IMR-90 (cell line): ENCODE results near the gene RNF212. TPM values are rescaled to one million over a fixed set of nuclear protein-coding genes. Genes with fewer than 3 reads are reported as not detected.

Experiments
- ATAC-seq: fragments of 200-7000 bp; cut with Tn5 transposase; 2 replicates; pipeline ENCODE4 v1.9.1; 2020; ENCODE audit warnings: low read depth, mild to moderate bottlenecking, moderate library complexity
- BruUV-seq: library from RNA; stranded (reverse); fragments of 400-500 nt; replicated peaks from 2 replicates; lab custom pipeline; 2021; lab: Mats Ljungman, UMichigan
- CTCF ChIA-PET: fragments of 300-600 bp; formaldehyde crosslinking; extraction: SDS; loops from one replicate; lab custom pipeline; 2021; ENCODE audit warnings: antibody characterized with exemption; lab: Yijun Ruan, JAX
- POLR2A ChIA-PET: fragments of 300-600 bp; sonication (Branson Sonifier 250); formaldehyde crosslinking; loops from one replicate; lab custom pipeline; 2022; ENCODE audit warnings: antibody characterized with exemption; ENCODE audit not compliant: unreplicated experiment; lab: Charles Lee
- DNase-seq: peaks from one replicate; pipeline ENCODE4 v3.0.0; 2013
- H2AFZ ChIP-seq: replicated peaks from 2 replicates; pipeline ENCODE3; 2013; ENCODE audit warnings: low read length, mild to moderate bottlenecking; ENCODE audit not compliant: poor library complexity
- H2AK5ac ChIP-seq: 2 replicates; pipeline ENCODE4 v1.6.1; 2013; ENCODE audit warnings: low read depth, low read length, inconsistent platforms
- H2AK9ac ChIP-seq: replicated peaks from 2 replicates; pipeline ENCODE3; 2013; ENCODE audit warnings: mild to moderate bottlenecking, low read depth, low read length, moderate library complexity; ENCODE audit not compliant: poor library complexity
- H2BK120ac ChIP-seq: 2 replicates; pipeline ENCODE4 v1.6.1; 2013; ENCODE audit warnings: low read depth, low read length, inconsistent platforms
- H2BK15ac ChIP-seq: 3 replicates; pipeline ENCODE4 v1.6.1; 2013; ENCODE audit warnings: low read depth, low read length, inconsistent platforms
- H2BK20ac ChIP-seq: 2 replicates; pipeline ENCODE4 v1.6.1; 2013; ENCODE audit warnings: low read depth, mild to moderate bottlenecking, inconsistent platforms, low read length, moderate library complexity
- H2BK5ac ChIP-seq: 2 replicates; pipeline ENCODE4 v1.6.1; 2013; ENCODE audit warnings: mild to moderate bottlenecking, low read depth, low read length, inconsistent platforms; ENCODE audit not compliant: poor library complexity, severe bottlenecking
- H3K14ac ChIP-seq: replicated peaks from 2 replicates; pipeline ENCODE4 v1.6.1; 2013; ENCODE audit warnings: low read depth, low read length, inconsistent platforms
- H3K18ac ChIP-seq: 2 replicates; pipeline ENCODE4 v1.6.1; 2013; ENCODE audit warnings: low read depth, low read length, control low read depth
- H3K23ac ChIP-seq: 2 replicates; pipeline ENCODE4 v1.6.1; 2013; ENCODE audit warnings: low read depth, low read length, inconsistent platforms
- H3K27ac ChIP-seq: 2 replicates; pipeline ENCODE4 v1.5.1; 2013; ENCODE audit warnings: mild to moderate bottlenecking, control low read depth, low read length; ENCODE audit not compliant: insufficient read depth
- H3K27me3 ChIP-seq: 2 replicates; pipeline ENCODE4 v1.6.1; 2013; ENCODE audit warnings: low read length; ENCODE audit not compliant: control insufficient read depth, insufficient read depth
- H3K36me3 ChIP-seq: 2 replicates; pipeline ENCODE4 v1.6.1; 2013; ENCODE audit warnings: low read length, mixed read lengths; ENCODE audit not compliant: control insufficient read depth, insufficient read depth
- H3K4ac ChIP-seq: 2 replicates; pipeline ENCODE4 v1.6.1; 2013; ENCODE audit warnings: low read depth, low read length, inconsistent platforms
- H3K4me1 ChIP-seq: 2 replicates; pipeline ENCODE4 v1.6.1; 2013; ENCODE audit warnings: low read length, mixed read lengths; ENCODE audit not compliant: control insufficient read depth, insufficient read depth
- H3K4me2 ChIP-seq: 2 replicates; pipeline ENCODE4 v1.6.1; 2013; ENCODE audit warnings: low read depth, mild to moderate bottlenecking, control low read depth, low read length, moderate library complexity
- H3K4me3 ChIP-seq: 2 replicates; pipeline ENCODE4 v1.5.1; 2013; ENCODE audit warnings: low read depth, mild to moderate bottlenecking, control low read depth, low read length, moderate library complexity; ENCODE audit not compliant: insufficient read depth
- H3K56ac ChIP-seq: 2 replicates; pipeline ENCODE4 v1.6.1; 2013; ENCODE audit warnings: low read length, inconsistent platforms; ENCODE audit not compliant: insufficient read depth; ENCODE audit errors: extremely low read depth
- H3K79me1 ChIP-seq, 2 experiments: 2 replicates each; pipeline ENCODE4 v1.6.1; 2013; ENCODE audit warnings: low read length in 2 of 2, inconsistent platforms in 1 of 2, low read depth in 1 of 2
- H3K9ac ChIP-seq: 2 replicates; pipeline ENCODE4 v1.6.1; 2013; ENCODE audit warnings: low read depth, low read length, control low read depth
- H3K9me1 ChIP-seq: 2 replicates; pipeline ENCODE4 v1.6.1; 2013; ENCODE audit warnings: low read length, inconsistent platforms; ENCODE audit not compliant: insufficient read depth
- H3K9me3 ChIP-seq: 2 replicates; pipeline ENCODE4 v1.6.1; 2013; ENCODE audit warnings: low read length; ENCODE audit not compliant: control insufficient read depth, insufficient read depth
- H4K20me1 ChIP-seq: 2 replicates; pipeline ENCODE4 v1.6.1; 2013; ENCODE audit warnings: low read length, inconsistent platforms; ENCODE audit not compliant: insufficient read depth
- H4K5ac ChIP-seq: 2 replicates; pipeline ENCODE4 v1.6.1; 2013; ENCODE audit warnings: mild to moderate bottlenecking, low read depth, low read length, control low read depth
- H4K8ac ChIP-seq, 2 experiments: 2 replicates each; pipeline ENCODE4 v1.6.1; 2013; ENCODE audit warnings: low read depth in 2 of 2, low read length in 2 of 2, control low read depth in 1 of 2, inconsistent platforms in 1 of 2
- H4K91ac ChIP-seq: 2 replicates; pipeline ENCODE4 v1.6.1; 2013; ENCODE audit warnings: low read depth, low read length, inconsistent platforms; ENCODE audit not compliant: insufficient read depth
- ELK1 ChIP-seq: fragments of 150-350 bp; IDR thresholded peaks from 2 replicates; pipeline ENCODE4 v1.6.1; 2016; ENCODE audit warnings: low read depth, mild to moderate bottlenecking, low read length, moderate library complexity, borderline replicate concordance
- NFE2L2 ChIP-seq: fragments of 150-350 bp; IDR thresholded peaks from 2 replicates; pipeline ENCODE4 v1.6.1; 2016; ENCODE audit warnings: low read depth, mild to moderate bottlenecking, low read length
- WGBS, 2 experiments: methylation state at CpG; one replicate each; pipeline versions ENCODE4 v1.1.5 to v1.1.7; 2013; ENCODE audit warnings: missing lambda C conversion rate in 2 of 2; ENCODE audit not compliant: insufficient read length in 1 of 2; ENCODE audit errors: extremely low coverage in 2 of 2; 5-methylcytosine and 5-hydroxymethylcytosine counted together
- dilution Hi-C: fragments of 300-500 bp; cut with HindIII; formaldehyde crosslinking; loops from one replicate; pipeline ENCODE4 v1.14.3; 2018; ENCODE audit warnings: low sequenced_read_pairs; ENCODE audit not compliant: unreplicated experiment
- in situ Hi-C: fragments of 300-500 bp; cut with MboI; formaldehyde crosslinking; loops from 3 replicates; pipeline ENCODE4 v1.14.3; 2019; ENCODE audit warnings: low sequenced_read_pairs, inconsistent platforms, mixed read lengths
- intact Hi-C: fragments of 100-400 bp; cut with micrococcal nuclease; formaldehyde crosslinking; loops from 2 replicates; pipeline ENCODE4 v1.10.0; 2022
- polyA plus RNA-seq, 3 experiments: library from polyadenylated mRNA; depleted of rRNA; stranded (reverse); fragments of >200 nt; gene quantifications; 2 replicates each; pipeline ENCODE4 v1.2.3, GENCODE V29; 2012; ENCODE audit warnings: low replicate concordance in 1 of 3
- total RNA-seq: library from RNA; depleted of rRNA; stranded (reverse); fragments of >200 nt; gene quantifications from 2 replicates; pipeline ENCODE4 v1.2.3, GENCODE V29; 2012

The RNF212 gene
- total and polyA plus RNA-seq, 2 of the 4 experiments (the other 2 are of a cell fraction), result under 0.01 to 0.51 TPM

- no peak for TF ChIP-seq ELK1
These were observed 21.8 kb downstream of the RNF212 start (continued) for GRCh38 chr4:1091561-1091995.

GRCh38 chr4:1090465-1091440 lies 22.6 kb downstream of the RNF212 start:
- H3K4ac ChIP-seq, result no peak overlapping the region
- H4K5ac ChIP-seq, result no peak overlapping the region
- no peak overlapping the region for H4K91ac ChIP-seq
- intact Hi-C loops, result no loop called here
- no peak overlapping the region for H2BK120ac ChIP-seq
- ATAC-seq (no peak), DNase-seq (no peak)
- no peak overlapping the region for H2BK5ac ChIP-seq
- ChIA-PET CTCF (no interaction called here), POLR2A (no interaction called here)
- no peak overlapping the region for H3K23ac ChIP-seq
- no peaks in the 10 kb centered on the region for H3K9me1 ChIP-seq
- H3K9ac ChIP-seq, result no peak overlapping the region
- dilution Hi-C loops, result no loop called here
- H3K4me1 ChIP-seq, result no peaks in the 10 kb centered on the region
- no peak for TF ChIP-seq ELK1
- no peak for TF ChIP-seq NFE2L2
- no peaks in the 10 kb centered on the region for H3K36me3 ChIP-seq
- H2BK15ac ChIP-seq, result no peak overlapping the region
- no peak overlapping the region for H2AK5ac ChIP-seq
- no peak overlapping the region for H2BK20ac ChIP-seq
- H3K4me2 ChIP-seq, result no peak overlapping the region
- no peaks in the 10 kb centered on the region for H4K20me1 ChIP-seq
- H3K9me3 ChIP-seq, result peaks cover 8% of the 10 kb centered on the region
- no peak overlapping the region for H3K14ac ChIP-seq
- no peak overlapping the region for H4K8ac ChIP-seq
- H3K27ac ChIP-seq, result no peak overlapping the region
- no peak overlapping the region for H3K4me3 ChIP-seq
- peak overlapping the region; percentile 14 for H2AFZ ChIP-seq
- H3K79me1 ChIP-seq, result no peaks in the 10 kb centered on the region
- BruUV-seq, result no TSS peak
- in situ Hi-C loops, result no loop called here
- no peak overlapping the region for H3K56ac ChIP-seq
- no peak overlapping the region for H3K18ac ChIP-seq
- H3K27me3 ChIP-seq, result peaks cover 27% of the 10 kb centered on the region
- WGBS, 2 experiments, result 56% methylated on average over 2 of the region's 10 CpGs; no CpG with 5 or more reads in 1 of the 2 experiments
- no peak overlapping the region for H2AK9ac ChIP-seq
